Choroid plexus epithelial cell (primary cell): ENCODE data around the gene BTNL8.

Experiments
- DNase-seq: peaks from one replicate; pipeline ENCODE4 v3.0.0-alpha.2; 2010; ENCODE audit warnings: low read depth
- H3K4me3 ChIP-seq: 2 replicates; pipeline ENCODE4 v1.5.1; 2011; ENCODE audit warnings: low read depth, mild to moderate bottlenecking, control low read depth, low read length, moderate library complexity
- TF ChIP-seq, protein P1 (sequence below): conservative IDR thresholded peaks from 2 replicates; pipeline ENCODE4 v1.5.1; 2011; ENCODE audit warnings: low read depth, mild to moderate bottlenecking, control low read depth, inconsistent platforms, low read length, moderate library complexity

The BTNL8 gene, protein sequence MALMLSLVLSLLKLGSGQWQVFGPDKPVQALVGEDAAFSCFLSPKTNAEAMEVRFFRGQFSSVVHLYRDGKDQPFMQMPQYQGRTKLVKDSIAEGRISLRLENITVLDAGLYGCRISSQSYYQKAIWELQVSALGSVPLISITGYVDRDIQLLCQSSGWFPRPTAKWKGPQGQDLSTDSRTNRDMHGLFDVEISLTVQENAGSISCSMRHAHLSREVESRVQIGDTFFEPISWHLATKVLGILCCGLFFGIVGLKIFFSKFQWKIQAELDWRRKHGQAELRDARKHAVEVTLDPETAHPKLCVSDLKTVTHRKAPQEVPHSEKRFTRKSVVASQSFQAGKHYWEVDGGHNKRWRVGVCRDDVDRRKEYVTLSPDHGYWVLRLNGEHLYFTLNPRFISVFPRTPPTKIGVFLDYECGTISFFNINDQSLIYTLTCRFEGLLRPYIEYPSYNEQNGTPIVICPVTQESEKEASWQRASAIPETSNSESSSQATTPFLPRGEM

GRCh38 chr5:180898621-180899246 lies at the start of gene BTNL8:
BTNL8 (plus strand) TSS chr5:180899159; CDS start chr5:180899311, 152 bp downstream.
- DNase-seq = no peak
- TF ChIP-seq, protein P1, sequence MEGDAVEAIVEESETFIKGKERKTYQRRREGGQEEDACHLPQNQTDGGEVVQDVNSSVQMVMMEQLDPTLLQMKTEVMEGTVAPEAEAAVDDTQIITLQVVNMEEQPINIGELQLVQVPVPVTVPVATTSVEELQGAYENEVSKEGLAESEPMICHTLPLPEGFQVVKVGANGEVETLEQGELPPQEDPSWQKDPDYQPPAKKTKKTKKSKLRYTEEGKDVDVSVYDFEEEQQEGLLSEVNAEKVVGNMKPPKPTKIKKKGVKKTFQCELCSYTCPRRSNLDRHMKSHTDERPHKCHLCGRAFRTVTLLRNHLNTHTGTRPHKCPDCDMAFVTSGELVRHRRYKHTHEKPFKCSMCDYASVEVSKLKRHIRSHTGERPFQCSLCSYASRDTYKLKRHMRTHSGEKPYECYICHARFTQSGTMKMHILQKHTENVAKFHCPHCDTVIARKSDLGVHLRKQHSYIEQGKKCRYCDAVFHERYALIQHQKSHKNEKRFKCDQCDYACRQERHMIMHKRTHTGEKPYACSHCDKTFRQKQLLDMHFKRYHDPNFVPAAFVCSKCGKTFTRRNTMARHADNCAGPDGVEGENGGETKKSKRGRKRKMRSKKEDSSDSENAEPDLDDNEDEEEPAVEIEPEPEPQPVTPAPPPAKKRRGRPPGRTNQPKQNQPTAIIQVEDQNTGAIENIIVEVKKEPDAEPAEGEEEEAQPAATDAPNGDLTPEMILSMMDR = no peak
- no peak within 1 kb of the TSS for H3K4me3 ChIP-seq

DNA sequence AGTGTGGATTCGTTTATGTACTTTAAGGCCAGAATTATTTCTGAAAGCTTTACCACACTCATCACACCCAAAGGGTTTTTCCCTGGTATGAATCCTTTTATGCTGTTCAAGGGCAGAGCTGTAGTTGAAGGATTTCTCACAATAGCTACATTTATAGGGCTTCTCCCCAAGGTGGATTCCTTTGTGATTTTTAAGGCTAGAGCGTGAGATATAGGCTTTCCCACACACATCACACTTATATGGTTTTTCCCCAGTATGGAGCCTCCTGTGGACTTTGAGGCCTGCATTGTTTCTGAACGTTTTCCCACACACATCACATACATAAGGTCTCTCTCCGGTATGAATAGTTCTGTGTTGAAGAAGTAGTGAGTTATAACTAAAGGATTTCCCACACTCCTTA lies 49.1 kb upstream of the BTNL8 start:
- no peak for DNase-seq
- TF ChIP-seq, protein P1 = no peak
- no peak overlapping the region for H3K4me3 ChIP-seq

GRCh38 chr5:180850434-180851078 lies 48.4 kb upstream of the BTNL8 start:
- H3K4me3 ChIP-seq = no peak overlapping the region
- no peak for DNase-seq
- TF ChIP-seq, protein P1 = no peak

DNA sequence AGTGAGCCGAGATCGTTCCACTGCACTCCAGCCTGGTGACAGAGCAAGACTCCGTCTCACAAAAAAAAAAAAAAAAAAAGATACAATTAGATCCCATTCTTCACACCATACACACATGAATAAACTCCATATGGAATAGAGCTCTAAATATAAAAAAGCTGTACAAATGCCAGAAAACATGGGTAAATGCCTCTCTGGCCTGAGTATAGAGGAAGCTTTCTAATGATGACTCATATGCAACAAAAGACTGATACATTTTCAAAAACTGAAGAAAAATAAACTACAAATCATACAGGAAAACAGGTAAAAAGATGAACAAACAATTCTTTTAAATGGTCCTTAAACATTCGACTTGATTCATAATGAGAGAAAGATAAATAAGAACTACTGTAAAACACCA lies 46.5 kb upstream of the BTNL8 start:
- no peak for DNase-seq
- H3K4me3 ChIP-seq = no peak overlapping the region
- TF ChIP-seq, protein P1 = no peak

GRCh38 chr5:180853121-180853847 lies 45.7 kb upstream of the BTNL8 start:
- DNase-seq = no peak
- H3K4me3 ChIP-seq = no peak overlapping the region
- TF ChIP-seq, protein P1 = no peak

DNA sequence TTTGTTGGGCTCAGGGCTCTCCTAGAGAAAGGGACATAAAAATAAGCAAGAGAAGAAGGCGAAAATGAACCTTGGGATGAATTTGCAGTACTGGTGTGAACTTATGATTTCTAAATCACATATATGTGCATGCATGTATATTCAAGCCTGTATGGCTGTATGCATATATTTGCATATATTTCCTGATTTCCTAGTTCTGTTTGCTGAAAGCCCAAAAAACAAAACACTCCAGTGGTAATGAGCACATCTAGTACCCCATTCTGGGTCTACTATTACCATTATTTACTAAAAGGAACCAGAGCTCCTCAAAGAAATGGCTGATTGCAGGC lies 45.1 kb upstream of the BTNL8 start:
- TF ChIP-seq, protein P1 = no peak
- DNase-seq = no peak
- H3K4me3 ChIP-seq = no peak overlapping the region
